Stimulated activated naive CD4-positive, alpha-beta T cell treated with Interleukin-2 at 50 U/mL for 16 hours (primary cell): ENCODE data around the gene FASTKD1.
A peak's percentile ranks its signal among the peaks of the same experiment; 100 is the strongest.
"Not testable (repeated sequence)": the region's sequence is repeated elsewhere in the genome, so short reads cannot be mapped to it uniquely, and the experiment has no call there.

Experiments
- DNase-seq: peaks from one replicate; lab custom pipeline; 2025; lab: John Stamatoyannopoulos, UW

Gene FASTKD1

DNA sequence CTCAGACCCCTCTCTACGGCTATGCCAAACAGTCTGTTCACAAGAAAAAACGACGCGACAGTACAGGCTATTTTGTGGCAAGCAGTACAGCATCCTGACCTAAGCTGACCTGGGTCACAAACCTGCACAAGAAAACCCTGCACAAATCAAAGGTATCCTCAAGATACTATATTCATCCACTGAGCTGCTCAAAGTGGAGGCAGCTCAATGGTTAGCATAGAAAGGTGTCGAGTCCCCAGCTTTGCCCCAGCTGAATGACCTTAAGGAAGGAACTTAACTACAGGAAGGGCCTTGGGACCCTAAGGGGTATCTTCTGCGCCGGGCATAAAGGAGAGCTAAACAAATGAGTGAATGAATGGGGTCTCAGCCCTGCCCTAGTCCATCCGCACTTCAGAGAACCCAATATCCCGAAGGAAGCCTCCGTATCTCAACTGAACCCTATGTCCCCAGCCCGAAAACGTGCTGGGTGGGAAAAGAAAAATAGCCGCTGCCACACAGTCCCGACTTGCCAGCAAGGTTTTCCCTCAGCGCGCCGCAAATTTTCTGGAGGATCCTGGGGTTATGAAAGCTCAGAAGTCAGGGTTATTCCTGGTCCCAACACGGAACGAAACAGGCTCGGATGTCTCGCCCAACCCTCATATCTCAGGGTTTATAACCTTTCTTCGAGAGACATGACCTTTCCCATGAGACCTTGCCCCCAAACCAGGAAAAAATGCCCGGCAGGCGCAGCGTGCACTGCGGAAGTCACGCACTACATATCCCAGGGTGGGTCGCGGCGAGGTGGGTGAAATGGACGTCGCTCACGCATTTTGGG lies at the start of gene FASTKD1:
Gene FASTKD1 (minus strand): TSS at position 706 of the 814 bp plus-strand sequence. CDS start 1,836 bp downstream, outside the sequence.
- DNase-seq: peak; percentile 85

DNA sequence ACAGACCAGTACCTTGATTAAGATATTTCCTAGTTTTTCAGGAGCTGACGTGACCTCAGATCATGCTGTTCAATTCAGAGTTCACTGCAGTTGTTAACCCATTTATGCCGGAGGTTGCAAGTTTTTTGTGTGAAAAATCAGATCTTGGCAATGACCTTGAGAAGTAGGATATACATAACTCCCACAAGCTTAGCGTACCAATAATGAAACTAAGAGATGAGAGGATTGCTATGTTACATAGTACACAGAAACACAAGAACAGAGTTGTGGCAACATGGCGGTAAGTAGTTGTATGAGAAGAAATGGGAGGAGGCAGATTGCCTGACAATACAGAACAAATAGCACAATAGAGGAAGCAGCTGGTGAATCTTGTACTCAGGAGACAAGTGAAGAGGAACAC lies 49.6 kb upstream of the FASTKD1 start:
- DNase-seq: no peak

DNA sequence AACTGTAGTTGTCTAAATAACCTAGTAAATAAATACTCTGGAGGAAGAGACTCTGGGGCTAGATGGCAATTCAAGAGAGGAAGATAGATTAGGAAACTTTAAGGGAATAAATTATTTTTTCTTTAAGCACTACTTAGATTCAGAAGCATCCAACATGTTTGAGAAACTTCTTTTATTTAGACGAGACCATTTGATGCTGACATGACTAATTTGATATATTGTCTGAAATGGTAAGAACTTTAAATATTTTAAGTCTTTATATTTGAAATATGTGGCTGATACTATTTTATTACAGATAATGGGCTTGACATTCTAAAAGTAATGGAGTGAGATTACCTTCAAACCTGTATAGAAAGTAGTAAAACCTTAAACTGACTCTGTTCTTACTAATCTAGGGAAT lies 46.8 kb upstream of the FASTKD1 start:
- no peak for DNase-seq

GRCh38 chr2:169619946-169620345 lies 46.3 kb upstream of the FASTKD1 start:
- no peak for DNase-seq

DNA sequence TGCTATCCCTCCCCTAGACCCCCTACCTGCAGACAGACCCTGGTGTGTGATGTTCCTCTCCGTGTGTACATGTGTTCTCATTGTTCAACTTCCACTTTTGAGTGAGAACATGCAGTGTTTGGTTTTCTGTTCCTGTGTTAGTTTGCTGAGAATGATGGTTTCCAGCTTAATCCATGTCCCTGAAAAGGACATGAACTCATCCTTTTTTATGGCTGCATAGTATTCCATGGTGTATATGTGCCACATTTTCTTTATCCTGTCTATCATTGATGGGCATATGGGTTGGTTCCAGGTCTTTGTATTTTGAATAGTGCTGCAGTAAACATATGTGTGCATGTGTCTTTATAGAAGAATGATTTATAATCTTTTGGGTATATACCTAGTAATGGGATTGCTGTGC lies 42.3 kb upstream of the FASTKD1 start:
- not testable (repeated sequence) for DNase-seq

GRCh38 chr2:169613876-169614275 lies 40.2 kb upstream of the FASTKD1 start:
- DNase-seq: no peak

GRCh38 chr2:169609264-169609663 lies 35.6 kb upstream of the FASTKD1 start:
- no peak for DNase-seq

DNA sequence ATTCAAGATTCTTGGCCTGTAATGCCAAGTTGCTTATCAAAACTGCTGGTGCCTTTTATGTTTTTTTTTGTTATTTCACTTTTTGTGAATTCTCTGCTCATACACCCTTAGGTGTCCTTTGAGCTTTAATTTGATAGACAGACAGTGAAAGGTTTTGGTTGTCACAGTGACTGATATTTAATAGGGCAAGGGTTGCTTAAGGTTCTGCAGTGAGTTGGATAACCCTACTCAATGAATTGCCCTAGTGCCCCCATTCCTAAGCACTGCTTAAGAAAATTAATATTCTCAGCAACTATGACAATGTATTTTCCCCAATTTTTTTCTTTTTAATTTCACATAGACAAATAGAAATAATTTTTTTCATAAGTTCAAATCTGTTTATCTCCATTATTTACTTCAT lies 25.9 kb upstream of the FASTKD1 start:
- DNase-seq: no peak

- DNase-seq: no peak
These were observed 25.3 kb upstream of the FASTKD1 start for GRCh38 chr2:169598982-169599381.

DNA sequence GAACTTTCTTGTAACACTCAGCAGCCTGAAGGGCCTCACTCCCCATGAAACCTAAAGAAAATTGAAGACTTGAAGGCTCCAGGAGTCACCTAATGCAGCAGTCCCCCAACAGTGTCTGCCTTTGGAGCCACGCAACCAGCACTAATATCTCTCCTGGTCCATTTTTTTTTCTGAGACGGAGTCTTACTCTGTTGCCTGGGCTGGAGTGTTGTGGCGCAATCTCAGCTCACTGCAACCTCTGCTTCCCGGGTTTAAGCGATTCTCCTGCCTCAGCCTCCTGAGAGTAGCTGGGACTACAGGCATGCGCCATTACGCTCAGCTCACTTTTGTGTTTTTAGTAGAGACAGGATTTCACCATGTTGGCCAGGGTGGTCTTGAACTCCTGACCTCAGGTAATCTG lies 22.9 kb upstream of the FASTKD1 start:
- DNase-seq: not testable (repeated sequence)

GRCh38 chr2:169590804-169591203 lies 17.1 kb upstream of the FASTKD1 start:
- no peak for DNase-seq

GRCh38 chr2:169585673-169586072 lies 12.0 kb upstream of the FASTKD1 start:
- DNase-seq: no peak

DNA sequence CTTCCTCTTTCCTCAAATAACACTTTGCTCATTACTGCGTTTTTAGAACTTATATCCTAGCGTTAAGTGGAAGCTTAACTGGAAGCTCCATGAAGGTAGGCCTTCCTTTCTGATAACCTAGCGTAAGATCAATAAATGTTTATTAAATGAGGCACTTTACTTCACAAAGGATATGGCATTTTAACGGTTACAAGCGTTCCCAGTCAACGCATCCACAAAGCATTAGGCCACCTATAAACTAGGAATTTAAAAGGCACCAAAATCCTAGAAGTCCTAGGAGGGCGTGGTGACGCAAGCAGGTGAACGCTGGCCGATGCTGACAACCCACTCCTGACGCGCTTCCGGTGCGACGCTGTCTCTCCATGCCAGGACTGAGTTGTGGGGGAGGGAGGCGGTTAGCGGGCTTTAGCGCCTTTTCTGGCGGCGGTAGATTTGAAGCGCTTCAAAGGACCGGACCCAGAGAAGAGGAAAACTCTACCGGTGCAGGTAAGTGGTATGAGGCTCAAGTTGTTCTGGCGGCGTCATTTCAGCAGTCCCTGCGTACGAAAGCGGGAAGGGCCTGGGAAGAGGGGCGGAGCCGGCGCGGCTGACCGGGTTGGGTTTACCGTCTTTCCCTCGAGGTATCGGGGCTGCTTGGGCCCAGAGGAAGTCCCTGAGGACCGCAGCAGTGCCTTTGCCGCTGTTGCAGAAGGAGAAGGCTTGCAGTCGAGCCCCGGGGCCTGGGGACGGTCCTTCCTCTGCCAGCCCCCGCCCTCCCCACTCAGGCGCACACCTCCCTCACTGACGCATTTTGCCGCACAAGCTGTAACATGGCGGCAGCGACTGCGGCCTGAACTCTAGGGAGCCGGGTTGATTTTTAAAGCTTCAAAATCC lies 10.6 kb upstream of the FASTKD1 start, which contains the start of gene PPIG:
Gene PPIG (plus strand): TSS at position 347 of the 873 bp plus-strand sequence. CDS start 19,691 bp downstream, outside the sequence.
- DNase-seq: peak; percentile 84

DNA sequence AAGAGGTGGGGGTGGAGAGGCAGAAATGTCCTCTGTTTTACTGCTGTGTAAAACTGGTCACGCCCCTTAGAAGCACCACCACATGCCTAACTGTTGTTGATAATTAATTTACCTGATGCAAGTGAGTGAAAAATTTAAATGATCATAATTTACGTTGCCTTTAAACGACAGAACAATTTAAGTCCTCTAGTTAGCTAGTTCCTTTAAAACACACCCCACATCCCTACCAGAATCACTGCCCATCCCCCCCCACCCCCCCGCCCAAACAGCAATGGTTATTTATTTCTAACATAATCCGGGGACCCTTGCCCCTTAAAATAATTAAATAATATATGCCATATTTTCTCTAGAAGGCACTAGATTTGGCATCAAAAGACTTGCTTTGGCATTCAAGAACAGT lies 9.9 kb upstream of the FASTKD1 start:
- no peak for DNase-seq

DNA sequence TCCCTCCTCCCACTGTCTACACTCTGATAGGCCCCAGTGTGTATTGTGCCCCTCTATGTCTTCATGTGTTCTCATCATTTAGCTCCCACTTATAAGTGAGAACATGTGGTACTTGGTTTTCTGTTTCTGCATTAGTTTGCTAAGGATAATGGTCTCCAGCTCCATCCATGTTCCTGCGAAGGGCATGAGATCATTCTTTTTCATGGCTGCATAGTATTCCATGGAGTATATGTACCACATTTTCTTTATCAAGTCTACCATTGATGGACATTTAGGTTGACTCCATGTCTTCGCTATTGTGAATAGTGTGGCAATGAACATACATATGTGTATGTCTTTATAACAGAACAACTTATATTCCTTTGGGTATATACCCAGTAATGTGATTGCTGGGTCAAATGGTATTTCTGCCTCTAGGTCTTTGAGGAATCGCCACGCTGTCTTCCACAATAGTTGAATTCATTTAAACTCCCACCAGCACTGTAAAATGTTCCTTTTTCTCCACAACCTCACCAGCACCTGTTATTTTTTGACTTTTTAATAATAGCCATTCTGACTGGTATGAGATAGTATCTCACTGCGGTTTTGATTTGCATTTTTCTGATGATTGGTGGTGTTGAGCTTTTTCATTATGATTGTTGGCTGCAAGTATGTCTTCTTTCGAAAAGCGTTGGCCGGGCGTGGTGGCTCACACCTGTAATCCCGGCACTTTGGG lies 9.0 kb upstream of the FASTKD1 start:
- not testable (repeated sequence) for DNase-seq

DNA sequence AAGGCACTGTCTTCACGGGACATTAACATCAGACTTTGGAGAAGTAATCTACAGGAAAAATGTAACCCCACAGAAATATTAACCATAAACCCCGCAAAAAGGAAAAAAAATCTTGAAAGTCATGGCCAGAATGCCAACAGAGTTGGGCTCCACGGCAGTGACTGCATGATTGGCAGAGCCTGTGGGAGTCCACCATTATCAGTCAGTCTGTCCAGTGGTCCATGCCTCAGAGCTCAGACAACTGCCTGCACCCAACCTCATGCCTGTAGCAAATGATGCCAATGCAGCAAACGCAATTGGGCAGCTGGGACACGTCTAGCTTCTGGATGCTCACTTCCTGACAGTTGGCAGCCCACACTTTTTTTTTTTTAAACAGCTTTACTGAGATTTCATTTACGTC lies 5.4 kb upstream of the FASTKD1 start:
- no peak for DNase-seq

DNA sequence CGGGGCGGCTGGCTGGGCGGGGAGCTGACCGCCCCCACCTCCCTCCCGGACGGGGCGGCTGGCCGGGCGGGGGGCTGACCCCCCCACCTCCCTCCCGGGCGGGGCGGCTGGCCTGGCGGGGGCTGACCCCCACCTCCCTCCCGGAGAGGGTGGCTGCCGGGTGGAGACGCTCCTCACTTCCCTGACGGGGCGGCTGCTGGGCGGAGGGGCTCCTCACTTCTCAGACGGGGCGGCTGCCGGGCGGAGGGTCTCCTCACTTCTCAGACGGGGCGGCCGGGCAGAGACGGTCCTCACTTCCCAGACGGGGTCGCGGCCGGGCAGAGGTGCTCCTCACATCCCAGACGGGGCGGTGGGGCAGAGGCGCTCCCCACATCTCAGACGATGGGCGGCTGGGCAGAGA lies 1.6 kb upstream of the FASTKD1 start:
- DNase-seq: not testable (repeated sequence)

GRCh38 chr2:169574539-169574938 lies 874 bp upstream of the FASTKD1 start:
- DNase-seq: not testable (repeated sequence)

DNA sequence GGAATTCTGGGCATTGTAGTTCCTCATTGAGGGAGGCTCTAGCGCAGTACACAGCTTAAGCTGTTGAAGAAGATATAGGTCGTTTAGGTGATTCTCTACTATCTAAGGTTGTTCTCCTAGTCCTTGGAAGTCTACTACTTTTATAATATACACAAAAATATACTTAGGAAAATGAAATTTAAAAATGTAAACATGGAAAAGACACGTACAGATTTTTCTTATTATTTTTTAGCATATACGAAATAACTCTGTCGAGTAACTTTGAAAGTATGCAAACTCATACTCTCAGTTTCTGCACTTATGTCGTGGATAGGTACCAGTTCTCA lies 272 bp upstream of the FASTKD1 start:
- no peak for DNase-seq

DNA sequence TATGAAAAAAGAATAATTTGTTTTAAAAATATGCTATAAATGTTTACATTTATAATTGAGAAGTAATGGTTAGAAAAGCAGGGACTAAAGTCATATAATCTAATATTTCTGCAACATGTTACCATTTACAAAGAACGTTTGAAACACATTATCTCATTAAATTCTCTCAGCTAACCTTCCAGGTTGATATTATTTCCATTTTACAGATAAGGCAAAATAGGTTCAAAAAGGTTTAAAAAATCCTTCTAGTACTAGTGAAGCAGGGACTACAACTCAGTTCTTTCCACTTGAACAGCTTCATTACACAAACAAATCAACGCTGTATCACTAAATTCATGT lies 875 bp downstream of the FASTKD1 start:
- DNase-seq: no peak

GRCh38 chr2:169572189-169572588 lies 1.5 kb downstream of the FASTKD1 start:
- no peak for DNase-seq

GRCh38 chr2:169571571-169571970 lies 2.1 kb downstream of the FASTKD1 start:
- DNase-seq: no peak
